Kidney epithelial cell (primary cell): ENCODE results near the gene ATXN7. TPM values are rescaled to one million over a fixed set of nuclear protein-coding genes. Genes with fewer than 3 reads are reported as not detected.

ENCODE experiments used
- DNase-seq: peaks from one replicate; pipeline ENCODE4 v3.0.0-alpha.2; 2010; ENCODE audit warnings: low read depth
- H3K27me3 ChIP-seq: 2 replicates; pipeline ENCODE4 v1.6.0; 2011; ENCODE audit warnings: low read length; ENCODE audit not compliant: control insufficient read depth, insufficient read depth
- H3K36me3 ChIP-seq: 2 replicates; pipeline ENCODE4 v1.5.1; 2011; ENCODE audit warnings: low read length; ENCODE audit not compliant: control insufficient read depth, insufficient read depth
- H3K4me3 ChIP-seq: 2 replicates; pipeline ENCODE4 v1.5.1; 2011; ENCODE audit warnings: low read depth, mild to moderate bottlenecking, control low read depth, low read length
- CTCF ChIP-seq: IDR thresholded peaks from 2 replicates; pipeline ENCODE4 v1.5.1; 2011; ENCODE audit warnings: mild to moderate bottlenecking, moderate library complexity, low read length, control low read depth, inconsistent platforms; ENCODE audit not compliant: insufficient read depth, poor library complexity, severe bottlenecking
- total RNA-seq: library from RNA; depleted of rRNA; stranded (reverse); fragments of >200 nt; gene quantifications from 2 replicates; pipeline ENCODE4 v1.2.3, GENCODE V29; 2015

The ATXN7 gene
- total RNA-seq, 1 donor from 2014 or later, result 12.3 TPM

GRCh38 chr3:63993653-63994079, 130.0 kb downstream of the ATXN7 start:
- no peaks in the 10 kb centered on the region for H3K27me3 ChIP-seq
- no peak overlapping the region for H3K4me3 ChIP-seq
- no peak for DNase-seq
- H3K36me3 ChIP-seq, result peaks cover 3% of the 10 kb centered on the region
- TF ChIP-seq CTCF, result peak; percentile 95

- Histone ChIP-seq H3K4me3 (no peak overlapping the region), H3K36me3 (peaks cover 3% of the 10 kb centered on the region), H3K27me3 (no peaks in the 10 kb centered on the region)
- DNase-seq, result no peak
- TF ChIP-seq CTCF, result no peak
These were observed 131.4 kb downstream of the ATXN7 start for GRCh38 chr3:63995086-63995485.

- Histone ChIP-seq H3K36me3 (no peaks in the 10 kb centered on the region), H3K4me3 (no peak overlapping the region), H3K27me3 (no peaks in the 10 kb centered on the region)
- no peak for DNase-seq
- TF ChIP-seq CTCF, result no peak
These were observed 135.4 kb downstream of the ATXN7 start for GRCh38 chr3:63998852-63999754.

GRCh38 chr3:64000453-64001055, 136.9 kb downstream of the ATXN7 start:
- no peak overlapping the region for H3K4me3 ChIP-seq
- no peaks in the 10 kb centered on the region for H3K27me3 ChIP-seq
- H3K36me3 ChIP-seq, result no peaks in the 10 kb centered on the region
- TF ChIP-seq CTCF, result no peak
- no peak for DNase-seq

GRCh38 chr3:64002233-64002632, 138.6 kb downstream of the ATXN7 start:
- no peaks in the 10 kb centered on the region for H3K27me3 ChIP-seq
- peaks cover 2% of the 10 kb centered on the region for H3K36me3 ChIP-seq
- DNase-seq, result no peak
- no peak overlapping the region for H3K4me3 ChIP-seq
- TF ChIP-seq CTCF, result no peak
